GM23338 (cell line): ENCODE data around the gene RYR1. TPM values are rescaled to one million over a fixed set of nuclear protein-coding genes. Genes with fewer than 3 reads are reported as not detected.

Experiments
- ATAC-seq: fragments of 200-7000 bp; cut with Tn5 transposase; 3 replicates; pipeline ENCODE4 v1.9.1; 2020
- DNase-seq: peaks from one replicate; pipeline ENCODE4 v3.0.0-alpha.2; 2015; ENCODE audit warnings: low spot score
- H2AFZ ChIP-seq: fragments of 200-600 bp; sonication (generic); 2 replicates; pipeline ENCODE4 v1.8.0; 2016; ENCODE audit warnings: antibody characterized with exemption, mild to moderate bottlenecking, moderate library complexity
- H3F3A ChIP-seq: fragments of 200-600 bp; sonication (generic); replicated peaks from 2 replicates; pipeline ENCODE4 v1.8.0; 2017; ENCODE audit warnings: antibody characterized with exemption, mixed run types, low read depth
- H3K27ac ChIP-seq: fragments of 200-600 bp; sonication (generic); 2 replicates; pipeline ENCODE4 v1.6.1; 2016; ENCODE audit warnings: low read depth
- H3K27me3 ChIP-seq: fragments of 200-600 bp; sonication (generic); 2 replicates; pipeline ENCODE4 v1.8.0; 2016; ENCODE audit warnings: mild to moderate bottlenecking, mixed run types, moderate library complexity; ENCODE audit not compliant: insufficient read depth
- H3K36me3 ChIP-seq: fragments of 200-600 bp; sonication (generic); 2 replicates; pipeline ENCODE4 v1.8.0; 2016; ENCODE audit warnings: mild to moderate bottlenecking; ENCODE audit not compliant: insufficient read depth
- H3K4me1 ChIP-seq: fragments of 200-600 bp; sonication (generic); 2 replicates; pipeline ENCODE4 v1.8.0; 2016; ENCODE audit warnings: mild to moderate bottlenecking, moderate library complexity; ENCODE audit not compliant: insufficient read depth
- H3K4me2 ChIP-seq: fragments of 200-600 bp; sonication (generic); 2 replicates; pipeline ENCODE4 v1.7.1; 2017; ENCODE audit warnings: mixed run types
- H3K4me3 ChIP-seq: fragments of 200-600 bp; sonication (generic); 2 replicates; pipeline ENCODE4 v1.6.1; 2016; ENCODE audit warnings: mixed run types
- H3K79me2 ChIP-seq: fragments of 200-600 bp; sonication (generic); replicated peaks from 2 replicates; pipeline ENCODE4 v1.8.0; 2017; ENCODE audit warnings: mild to moderate bottlenecking; ENCODE audit not compliant: insufficient read depth
- H3K9me2 ChIP-seq: fragments of 200-600 bp; sonication (generic); 2 replicates; pipeline ENCODE4 v1.8.0; 2017; ENCODE audit not compliant: insufficient read depth
- H4K20me1 ChIP-seq: fragments of 200-600 bp; sonication (generic); replicated peaks from 2 replicates; pipeline ENCODE4 v1.8.0; 2017; ENCODE audit warnings: mild to moderate bottlenecking; ENCODE audit not compliant: insufficient read depth
- H3K27ac Mint-ChIP-seq: 2 replicates; pipeline ENCODE4 v1.8.0; 2020; ENCODE audit warnings: inconsistent platforms, mild to moderate bottlenecking, moderate library complexity, mixed read lengths
- H3K27me3 Mint-ChIP-seq: 3 replicates; pipeline ENCODE4 v1.8.0; 2022; ENCODE audit warnings: low read depth, mild to moderate bottlenecking, moderate library complexity, mixed read lengths, inconsistent platforms; ENCODE audit not compliant: insufficient read depth, poor library complexity
- H3K36me3 Mint-ChIP-seq: 3 replicates; pipeline ENCODE4 v1.8.0; 2021; ENCODE audit warnings: low read depth, mild to moderate bottlenecking, inconsistent platforms, moderate library complexity, mixed read lengths
- H3K4me1 Mint-ChIP-seq: 3 replicates; pipeline ENCODE4 v1.8.0; 2020; ENCODE audit warnings: mild to moderate bottlenecking, inconsistent platforms, mixed read lengths
- H3K4me3 Mint-ChIP-seq: 3 replicates; pipeline ENCODE4 v1.8.0; 2021; ENCODE audit warnings: moderate library complexity, mild to moderate bottlenecking, inconsistent platforms, mixed read lengths
- H3K9me3 Mint-ChIP-seq: 3 replicates; pipeline ENCODE4 v1.8.0; 2020; ENCODE audit warnings: moderate library complexity, mild to moderate bottlenecking, inconsistent platforms, mixed read lengths
- CREB1 ChIP-seq: fragments of 250-450 bp; sonication (Bioruptor Pico); IDR thresholded peaks from 2 replicates; pipeline ENCODE4 v1.5.0; 2020; ENCODE audit warnings: low read depth, mild to moderate bottlenecking, moderate library complexity
- EZH2 ChIP-seq: fragments of 200-600 bp; sonication (generic); IDR thresholded peaks from one replicate; pipeline ENCODE4 v1.8.0; 2017; ENCODE audit warnings: antibody characterized with exemption, mild to moderate bottlenecking, low read depth; ENCODE audit not compliant: unreplicated experiment
- EZH2phosphoT487 ChIP-seq: fragments of 200-600 bp; sonication (generic); IDR thresholded peaks from one replicate; pipeline ENCODE4 v1.8.1; 2018; ENCODE audit warnings: antibody characterized with exemption; ENCODE audit not compliant: unreplicated experiment
- NANOG ChIP-seq: IDR thresholded peaks from 2 replicates; pipeline ENCODE4 v1.6.1; 2016; ENCODE audit warnings: antibody characterized with exemption, borderline replicate concordance
- POLR2AphosphoS5 ChIP-seq: IDR thresholded peaks from 2 replicates; pipeline ENCODE4 v1.6.1; 2016; ENCODE audit warnings: antibody characterized with exemption, low read depth
- STAT1 ChIP-seq: IDR thresholded peaks from one replicate; pipeline ENCODE4 v1.6.1; 2016; ENCODE audit warnings: antibody characterized with exemption; ENCODE audit not compliant: unreplicated experiment
- ZNF114 ChIP-seq: fragments of 250-450 bp; sonication (Bioruptor Pico); IDR thresholded peaks from 2 replicates; pipeline ENCODE4 v1.5.0; 2020; ENCODE audit warnings: mild to moderate bottlenecking, moderate library complexity
- ZNF331 ChIP-seq: fragments of 250-450 bp; sonication (Bioruptor Pico); IDR thresholded peaks from 2 replicates; pipeline ENCODE4 v1.5.0; 2020; ENCODE audit warnings: low read depth, mild to moderate bottlenecking, moderate library complexity
- polyA plus RNA-seq: library from polyadenylated mRNA; unstranded; fragments of >200 nt; fragmentation: Nextera tagmentation; extraction: Ambion mirVana; gene quantifications from 2 replicates; pipeline ENCODE4 v1.2.1, GENCODE V29; 2016
- total RNA-seq: library from RNA; depleted of rRNA; stranded (reverse); fragments of >200 nt; shearing (Covaris generic); gene quantifications from 2 replicates; pipeline ENCODE4 v1.2.3, GENCODE V29; 2014
- TF ChIP-seq, protein P1 (sequence below): fragments of 250-450 bp; sonication (Bioruptor Pico); IDR thresholded peaks from 2 replicates; pipeline ENCODE4 v1.5.0; 2020; ENCODE audit warnings: mild to moderate bottlenecking, moderate library complexity
- TF ChIP-seq, protein P2 (sequence below): IDR thresholded peaks from 2 replicates; pipeline ENCODE4 v1.6.1; 2016; ENCODE audit warnings: antibody characterized with exemption
- TF ChIP-seq, protein P3 (sequence below): IDR thresholded peaks from one replicate; pipeline ENCODE4 v1.6.1; 2018; ENCODE audit warnings: antibody characterized with exemption; ENCODE audit not compliant: unreplicated experiment
- TF ChIP-seq, protein P4 (sequence below), 2 experiments: fragments of 200-600 bp in 1 of 2; sonication (generic) in 1 of 2; conservative IDR thresholded peaks; 2 replicates each; pipeline versions ENCODE4 v1.5.1 to v1.6.1; 2016 to 2017; ENCODE audit warnings: antibody characterized with exemption in 2 of 2, low read depth in 2 of 2, mild to moderate bottlenecking in 2 of 2, moderate library complexity in 1 of 2

RYR1 gene
- total and polyA plus RNA-seq, 2 experiments from 2014 or later, result 4.0 to 26.7 TPM

DNA sequence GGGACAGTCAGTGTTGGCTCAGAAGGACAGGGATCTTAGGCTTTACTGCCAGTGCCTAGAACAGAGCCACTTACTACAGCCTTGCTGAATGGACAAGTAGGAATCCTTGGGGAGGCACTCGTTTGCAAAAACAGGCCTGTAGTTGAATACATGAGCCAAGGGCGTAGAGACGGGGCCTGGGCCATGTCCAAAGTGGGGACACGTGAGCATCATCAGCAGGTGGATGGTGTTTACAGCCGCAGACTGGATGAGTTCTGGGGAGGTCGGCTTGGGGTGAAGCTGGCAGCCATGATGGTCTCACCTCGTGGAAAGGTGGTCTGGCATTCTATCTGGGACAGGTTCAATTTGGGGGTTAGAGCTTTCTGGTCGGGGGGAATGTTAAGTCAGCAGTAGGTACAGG is 17.5 kb downstream of the RYR1 start:
- Histone ChIP-seq H3K36me3 (peaks cover 24% of the 10 kb centered on the region), H3K27me3 (no peaks in the 10 kb centered on the region), H3F3A (peaks cover 15% of the 10 kb centered on the region; the same call in 1 of the 2 replicates), H3K9me2 (no peaks in the 10 kb centered on the region), H3K4me1 (0 out of 2 replicates have a peak, but pooled peaks cover 4% of the 10 kb centered on the region), H3K4me3 (no peak overlapping the region), H2AFZ (no peak overlapping the region), H3K79me2 (no peaks in the 10 kb centered on the region), H3K4me2 (no peak overlapping the region), H4K20me1 (peaks cover 12% of the 10 kb centered on the region; the same call in 1 of the 2 replicates), H3K27ac (no peak overlapping the region)
- Mint-ChIP-seq H3K27ac (no peak overlapping the region), H3K27me3 (peaks cover 8% of the 10 kb centered on the region), H3K4me1 (peaks cover 10% of the 10 kb centered on the region), H3K4me3 (no peak overlapping the region), H3K9me3 (no peaks in the 10 kb centered on the region; the same call in 2 of the 3 replicates), H3K36me3 (peaks cover 78% of the 10 kb centered on the region)
- DNase-seq, result no peak
- no peak for ATAC-seq
- no peak for TF ChIP-seq ZNF114 (CRISPR knock-in tag)
- TF ChIP-seq, protein P1, sequence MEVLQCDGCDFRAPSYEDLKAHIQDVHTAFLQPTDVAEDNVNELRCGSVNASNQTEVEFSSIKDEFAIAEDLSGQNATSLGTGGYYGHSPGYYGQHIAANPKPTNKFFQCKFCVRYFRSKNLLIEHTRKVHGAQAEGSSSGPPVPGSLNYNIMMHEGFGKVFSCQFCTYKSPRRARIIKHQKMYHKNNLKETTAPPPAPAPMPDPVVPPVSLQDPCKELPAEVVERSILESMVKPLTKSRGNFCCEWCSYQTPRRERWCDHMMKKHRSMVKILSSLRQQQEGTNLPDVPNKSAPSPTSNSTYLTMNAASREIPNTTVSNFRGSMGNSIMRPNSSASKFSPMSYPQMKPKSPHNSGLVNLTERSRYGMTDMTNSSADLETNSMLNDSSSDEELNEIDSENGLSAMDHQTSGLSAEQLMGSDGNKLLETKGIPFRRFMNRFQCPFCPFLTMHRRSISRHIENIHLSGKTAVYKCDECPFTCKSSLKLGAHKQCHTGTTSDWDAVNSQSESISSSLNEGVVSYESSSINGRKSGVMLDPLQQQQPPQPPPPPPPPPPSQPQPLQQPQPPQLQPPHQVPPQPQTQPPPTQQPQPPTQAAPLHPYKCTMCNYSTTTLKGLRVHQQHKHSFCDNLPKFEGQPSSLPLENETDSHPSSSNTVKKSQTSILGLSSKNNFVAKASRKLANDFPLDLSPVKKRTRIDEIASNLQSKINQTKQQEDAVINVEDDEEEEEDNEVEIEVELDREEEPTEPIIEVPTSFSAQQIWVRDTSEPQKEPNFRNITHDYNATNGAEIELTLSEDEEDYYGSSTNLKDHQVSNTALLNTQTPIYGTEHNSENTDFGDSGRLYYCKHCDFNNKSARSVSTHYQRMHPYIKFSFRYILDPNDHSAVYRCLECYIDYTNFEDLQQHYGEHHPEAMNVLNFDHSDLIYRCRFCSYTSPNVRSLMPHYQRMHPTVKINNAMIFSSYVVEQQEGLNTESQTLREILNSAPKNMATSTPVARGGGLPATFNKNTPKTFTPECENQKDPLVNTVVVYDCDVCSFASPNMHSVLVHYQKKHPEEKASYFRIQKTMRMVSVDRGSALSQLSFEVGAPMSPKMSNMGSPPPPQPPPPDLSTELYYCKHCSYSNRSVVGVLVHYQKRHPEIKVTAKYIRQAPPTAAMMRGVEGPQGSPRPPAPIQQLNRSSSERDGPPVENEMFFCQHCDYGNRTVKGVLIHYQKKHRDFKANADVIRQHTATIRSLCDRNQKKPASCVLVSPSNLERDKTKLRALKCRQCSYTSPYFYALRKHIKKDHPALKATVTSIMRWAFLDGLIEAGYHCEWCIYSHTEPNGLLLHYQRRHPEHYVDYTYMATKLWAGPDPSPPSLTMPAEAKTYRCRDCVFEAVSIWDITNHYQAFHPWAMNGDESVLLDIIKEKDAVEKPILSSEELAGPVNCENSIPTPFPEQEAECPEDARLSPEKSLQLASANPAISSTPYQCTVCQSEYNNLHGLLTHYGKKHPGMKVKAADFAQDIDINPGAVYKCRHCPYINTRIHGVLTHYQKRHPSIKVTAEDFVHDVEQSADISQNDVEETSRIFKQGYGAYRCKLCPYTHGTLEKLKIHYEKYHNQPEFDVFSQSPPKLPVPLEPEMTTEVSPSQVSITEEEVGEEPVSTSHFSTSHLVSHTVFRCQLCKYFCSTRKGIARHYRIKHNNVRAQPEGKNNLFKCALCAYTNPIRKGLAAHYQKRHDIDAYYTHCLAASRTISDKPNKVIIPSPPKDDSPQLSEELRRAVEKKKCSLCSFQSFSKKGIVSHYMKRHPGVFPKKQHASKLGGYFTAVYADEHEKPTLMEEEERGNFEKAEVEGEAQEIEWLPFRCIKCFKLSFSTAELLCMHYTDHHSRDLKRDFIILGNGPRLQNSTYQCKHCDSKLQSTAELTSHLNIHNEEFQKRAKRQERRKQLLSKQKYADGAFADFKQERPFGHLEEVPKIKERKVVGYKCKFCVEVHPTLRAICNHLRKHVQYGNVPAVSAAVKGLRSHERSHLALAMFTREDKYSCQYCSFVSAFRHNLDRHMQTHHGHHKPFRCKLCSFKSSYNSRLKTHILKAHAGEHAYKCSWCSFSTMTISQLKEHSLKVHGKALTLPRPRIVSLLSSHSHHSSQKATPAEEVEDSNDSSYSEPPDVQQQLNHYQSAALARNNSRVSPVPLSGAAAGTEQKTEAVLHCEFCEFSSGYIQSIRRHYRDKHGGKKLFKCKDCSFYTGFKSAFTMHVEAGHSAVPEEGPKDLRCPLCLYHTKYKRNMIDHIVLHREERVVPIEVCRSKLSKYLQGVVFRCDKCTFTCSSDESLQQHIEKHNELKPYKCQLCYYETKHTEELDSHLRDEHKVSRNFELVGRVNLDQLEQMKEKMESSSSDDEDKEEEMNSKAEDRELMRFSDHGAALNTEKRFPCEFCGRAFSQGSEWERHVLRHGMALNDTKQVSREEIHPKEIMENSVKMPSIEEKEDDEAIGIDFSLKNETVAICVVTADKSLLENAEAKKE, result no peak
- TF ChIP-seq NANOG, result no peak
- no peak for TF ChIP-seq ZNF331
- TF ChIP-seq, protein P2, sequence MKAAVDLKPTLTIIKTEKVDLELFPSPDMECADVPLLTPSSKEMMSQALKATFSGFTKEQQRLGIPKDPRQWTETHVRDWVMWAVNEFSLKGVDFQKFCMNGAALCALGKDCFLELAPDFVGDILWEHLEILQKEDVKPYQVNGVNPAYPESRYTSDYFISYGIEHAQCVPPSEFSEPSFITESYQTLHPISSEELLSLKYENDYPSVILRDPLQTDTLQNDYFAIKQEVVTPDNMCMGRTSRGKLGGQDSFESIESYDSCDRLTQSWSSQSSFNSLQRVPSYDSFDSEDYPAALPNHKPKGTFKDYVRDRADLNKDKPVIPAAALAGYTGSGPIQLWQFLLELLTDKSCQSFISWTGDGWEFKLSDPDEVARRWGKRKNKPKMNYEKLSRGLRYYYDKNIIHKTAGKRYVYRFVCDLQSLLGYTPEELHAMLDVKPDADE, result no peak
- no peak for TF ChIP-seq EZH2
- TF ChIP-seq EZH2phosphoT487, result no peak
- TF ChIP-seq, protein P3, sequence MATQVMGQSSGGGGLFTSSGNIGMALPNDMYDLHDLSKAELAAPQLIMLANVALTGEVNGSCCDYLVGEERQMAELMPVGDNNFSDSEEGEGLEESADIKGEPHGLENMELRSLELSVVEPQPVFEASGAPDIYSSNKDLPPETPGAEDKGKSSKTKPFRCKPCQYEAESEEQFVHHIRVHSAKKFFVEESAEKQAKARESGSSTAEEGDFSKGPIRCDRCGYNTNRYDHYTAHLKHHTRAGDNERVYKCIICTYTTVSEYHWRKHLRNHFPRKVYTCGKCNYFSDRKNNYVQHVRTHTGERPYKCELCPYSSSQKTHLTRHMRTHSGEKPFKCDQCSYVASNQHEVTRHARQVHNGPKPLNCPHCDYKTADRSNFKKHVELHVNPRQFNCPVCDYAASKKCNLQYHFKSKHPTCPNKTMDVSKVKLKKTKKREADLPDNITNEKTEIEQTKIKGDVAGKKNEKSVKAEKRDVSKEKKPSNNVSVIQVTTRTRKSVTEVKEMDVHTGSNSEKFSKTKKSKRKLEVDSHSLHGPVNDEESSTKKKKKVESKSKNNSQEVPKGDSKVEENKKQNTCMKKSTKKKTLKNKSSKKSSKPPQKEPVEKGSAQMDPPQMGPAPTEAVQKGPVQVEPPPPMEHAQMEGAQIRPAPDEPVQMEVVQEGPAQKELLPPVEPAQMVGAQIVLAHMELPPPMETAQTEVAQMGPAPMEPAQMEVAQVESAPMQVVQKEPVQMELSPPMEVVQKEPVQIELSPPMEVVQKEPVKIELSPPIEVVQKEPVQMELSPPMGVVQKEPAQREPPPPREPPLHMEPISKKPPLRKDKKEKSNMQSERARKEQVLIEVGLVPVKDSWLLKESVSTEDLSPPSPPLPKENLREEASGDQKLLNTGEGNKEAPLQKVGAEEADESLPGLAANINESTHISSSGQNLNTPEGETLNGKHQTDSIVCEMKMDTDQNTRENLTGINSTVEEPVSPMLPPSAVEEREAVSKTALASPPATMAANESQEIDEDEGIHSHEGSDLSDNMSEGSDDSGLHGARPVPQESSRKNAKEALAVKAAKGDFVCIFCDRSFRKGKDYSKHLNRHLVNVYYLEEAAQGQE, result no peak
- TF ChIP-seq, protein P4, sequence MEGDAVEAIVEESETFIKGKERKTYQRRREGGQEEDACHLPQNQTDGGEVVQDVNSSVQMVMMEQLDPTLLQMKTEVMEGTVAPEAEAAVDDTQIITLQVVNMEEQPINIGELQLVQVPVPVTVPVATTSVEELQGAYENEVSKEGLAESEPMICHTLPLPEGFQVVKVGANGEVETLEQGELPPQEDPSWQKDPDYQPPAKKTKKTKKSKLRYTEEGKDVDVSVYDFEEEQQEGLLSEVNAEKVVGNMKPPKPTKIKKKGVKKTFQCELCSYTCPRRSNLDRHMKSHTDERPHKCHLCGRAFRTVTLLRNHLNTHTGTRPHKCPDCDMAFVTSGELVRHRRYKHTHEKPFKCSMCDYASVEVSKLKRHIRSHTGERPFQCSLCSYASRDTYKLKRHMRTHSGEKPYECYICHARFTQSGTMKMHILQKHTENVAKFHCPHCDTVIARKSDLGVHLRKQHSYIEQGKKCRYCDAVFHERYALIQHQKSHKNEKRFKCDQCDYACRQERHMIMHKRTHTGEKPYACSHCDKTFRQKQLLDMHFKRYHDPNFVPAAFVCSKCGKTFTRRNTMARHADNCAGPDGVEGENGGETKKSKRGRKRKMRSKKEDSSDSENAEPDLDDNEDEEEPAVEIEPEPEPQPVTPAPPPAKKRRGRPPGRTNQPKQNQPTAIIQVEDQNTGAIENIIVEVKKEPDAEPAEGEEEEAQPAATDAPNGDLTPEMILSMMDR (conservative IDR thresholded peaks at IDR 0.05; ENCODE audit: low read depth in 2 of 2), result no peak
- TF ChIP-seq STAT1, result no peak
- no peak for TF ChIP-seq CREB1 (CRISPR knock-in tag)
- no peak for TF ChIP-seq POLR2AphosphoS5
